Amygdala (tissue), 56 donors: ENCODE measurements around the gene ELOVL5.
"Not testable (repeated sequence)": the region's sequence is repeated elsewhere in the genome, so short reads cannot be mapped to it uniquely, and the experiment has no call there.

Source experiments
- DNase-seq, 56 donors: peaks; one replicate each; lab custom pipeline; 2025; lab: John Stamatoyannopoulos, UW

ELOVL5 gene

GRCh38 chr6:53360093-53360912 is 11.6 kb upstream of the ELOVL5 start:
- DNase-seq: no peak

GRCh38 chr6:53359843-53360092 is 11.0 kb upstream of the ELOVL5 start:
- no peak for DNase-seq

- DNase-seq: peak; percentile 74 to 100 (median 94)
Measured at GRCh38 chr6:53359095-53359842, 10.5 kb upstream of the ELOVL5 start.

- no peak for DNase-seq
Measured at GRCh38 chr6:53358440-53359094, 9.8 kb upstream of the ELOVL5 start.

GRCh38 chr6:53357576-53358360 is 9.0 kb upstream of the ELOVL5 start:
- no peak for DNase-seq

GRCh38 chr6:53353624-53354023 is 4.9 kb upstream of the ELOVL5 start:
- no peak for DNase-seq

GRCh38 chr6:53352360-53352759 is 3.6 kb upstream of the ELOVL5 start:
- DNase-seq: no peak

GRCh38 chr6:53349209-53349693 is 501 bp upstream of the ELOVL5 start:
- DNase-seq: no peak

- peak in 50 of 56 donors; percentile 12 to 74 (median 53) for DNase-seq
Measured at GRCh38 chr6:53347921-53348370, 804 bp downstream of the ELOVL5 start.

- peak in 11 of 56 donors; percentile 19 to 74 (median 48) for DNase-seq
Measured at GRCh38 chr6:53347250-53347920, 1.4 kb downstream of the ELOVL5 start.

- not testable (repeated sequence) for DNase-seq
Measured at GRCh38 chr6:53346049-53346448, 2.7 kb downstream of the ELOVL5 start.

- no peak for DNase-seq
Measured at GRCh38 chr6:53344969-53345368, 3.8 kb downstream of the ELOVL5 start.

- DNase-seq: no peak
Measured at GRCh38 chr6:53343092-53343491, 5.7 kb downstream of the ELOVL5 start.

- no peak for DNase-seq
Measured at GRCh38 chr6:53342217-53342616, 6.5 kb downstream of the ELOVL5 start.

- DNase-seq: no peak
Measured at GRCh38 chr6:53340536-53340935, 8.2 kb downstream of the ELOVL5 start.

- DNase-seq: no peak
Measured at GRCh38 chr6:53339424-53339823, 9.3 kb downstream of the ELOVL5 start.

- DNase-seq: no peak
Measured at GRCh38 chr6:53338304-53338703, 10.4 kb downstream of the ELOVL5 start.

GRCh38 chr6:53336070-53336469 is 12.7 kb downstream of the ELOVL5 start:
- DNase-seq: no peak

- DNase-seq: no peak
Measured at GRCh38 chr6:53335224-53335994, 13.3 kb downstream of the ELOVL5 start.
